SKM-1 treated with dmso at 0.1 percent for 144 hours (cell line): Measurements from ENCODE around the gene NFATC1.

Source experiments
- DNase-seq: peaks from one replicate; lab custom pipeline; 2025; ENCODE audit not compliant: unreplicated experiment; lab: John Stamatoyannopoulos, UW

NFATC1 gene

DNA sequence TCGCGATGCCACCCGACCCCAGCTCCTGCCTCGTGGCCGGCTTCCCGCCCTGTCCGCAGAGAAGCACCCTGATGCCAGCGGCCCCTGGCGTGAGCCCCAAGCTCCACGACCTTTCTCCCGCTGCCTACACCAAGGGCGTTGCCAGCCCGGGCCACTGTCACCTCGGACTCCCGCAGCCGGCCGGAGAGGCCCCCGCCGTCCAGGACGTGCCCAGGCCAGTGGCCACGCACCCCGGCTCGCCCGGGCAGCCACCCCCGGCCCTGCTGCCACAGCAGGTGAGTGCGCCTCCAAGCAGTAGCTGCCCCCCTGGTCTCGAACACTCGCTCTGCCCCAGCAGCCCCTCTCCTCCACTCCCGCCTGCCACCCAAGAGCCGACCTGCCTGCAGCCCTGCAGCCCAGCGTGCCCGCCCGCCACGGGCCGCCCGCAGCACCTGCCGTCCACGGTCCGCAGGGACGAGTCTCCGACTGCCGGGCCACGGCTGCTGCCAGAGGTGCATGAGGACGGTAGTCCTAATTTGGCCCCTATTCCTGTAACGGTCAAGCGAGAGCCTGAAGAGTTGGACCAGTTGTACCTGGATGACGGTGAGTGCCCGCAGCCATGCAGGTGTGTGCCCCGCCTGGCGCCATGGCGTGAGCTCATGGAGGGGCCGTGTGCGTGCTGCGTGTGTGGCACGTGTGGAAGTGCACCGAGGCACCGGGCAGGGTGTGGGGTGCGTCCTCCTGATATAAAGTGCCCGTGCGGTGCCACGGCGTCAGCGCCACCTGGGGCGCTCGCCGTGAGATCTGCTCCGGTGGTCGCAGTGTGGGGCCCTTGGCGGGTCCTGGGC, 90.8 kb downstream of the NFATC1 start:
- DNase-seq = no peak

DNA sequence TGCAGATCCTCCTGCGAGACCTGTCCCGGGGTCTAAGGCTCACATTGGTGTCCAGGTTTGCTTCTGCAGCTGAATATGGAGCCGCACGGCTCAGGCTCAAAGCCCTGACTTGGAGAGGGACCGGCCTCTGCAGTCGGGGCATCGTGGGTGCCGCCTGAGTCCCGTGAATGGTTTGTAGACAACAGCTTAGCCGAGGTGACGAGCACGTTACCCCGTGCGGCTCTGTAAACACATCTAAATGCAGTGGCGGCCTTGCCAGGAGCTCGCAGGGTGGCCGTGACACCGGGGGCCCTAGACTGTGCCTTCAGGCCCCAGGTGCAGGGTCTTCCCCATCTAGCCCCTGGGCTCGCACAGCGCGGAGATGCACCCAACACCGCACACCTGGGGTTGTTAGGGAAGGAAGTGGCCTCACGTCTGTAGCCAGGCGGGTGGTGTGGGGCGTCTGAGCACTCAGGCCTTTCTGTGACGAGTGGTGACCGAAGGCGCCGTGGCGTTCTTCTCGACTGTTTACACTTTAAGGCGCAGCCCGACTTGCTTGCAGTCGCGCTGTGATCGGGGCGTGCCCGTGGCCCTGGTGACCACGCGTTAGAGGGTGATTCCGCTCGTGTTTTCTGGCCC, 91.6 kb downstream of the NFATC1 start:
- DNase-seq = no peak

DNA sequence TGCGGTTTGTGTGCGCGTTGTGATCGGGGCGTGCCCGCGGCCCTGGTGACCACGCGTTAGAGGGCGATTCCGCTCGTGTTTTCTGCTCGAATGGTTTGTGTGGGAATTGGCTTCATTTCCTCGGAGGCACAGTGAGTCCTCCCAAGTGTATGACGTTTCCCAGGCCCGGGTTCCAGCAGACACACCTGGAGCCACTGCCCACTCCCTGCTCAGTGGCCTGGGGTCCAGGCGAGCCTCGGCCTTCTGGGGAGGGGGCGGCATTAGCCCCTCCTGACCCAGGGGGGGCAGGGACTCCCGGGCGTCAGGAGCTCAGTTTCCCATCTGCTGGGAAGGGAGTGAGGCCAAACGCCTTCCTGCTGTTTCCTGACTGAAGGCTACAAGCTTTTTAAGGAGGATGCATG, 92.1 kb downstream of the NFATC1 start:
- no peak for DNase-seq

DNA sequence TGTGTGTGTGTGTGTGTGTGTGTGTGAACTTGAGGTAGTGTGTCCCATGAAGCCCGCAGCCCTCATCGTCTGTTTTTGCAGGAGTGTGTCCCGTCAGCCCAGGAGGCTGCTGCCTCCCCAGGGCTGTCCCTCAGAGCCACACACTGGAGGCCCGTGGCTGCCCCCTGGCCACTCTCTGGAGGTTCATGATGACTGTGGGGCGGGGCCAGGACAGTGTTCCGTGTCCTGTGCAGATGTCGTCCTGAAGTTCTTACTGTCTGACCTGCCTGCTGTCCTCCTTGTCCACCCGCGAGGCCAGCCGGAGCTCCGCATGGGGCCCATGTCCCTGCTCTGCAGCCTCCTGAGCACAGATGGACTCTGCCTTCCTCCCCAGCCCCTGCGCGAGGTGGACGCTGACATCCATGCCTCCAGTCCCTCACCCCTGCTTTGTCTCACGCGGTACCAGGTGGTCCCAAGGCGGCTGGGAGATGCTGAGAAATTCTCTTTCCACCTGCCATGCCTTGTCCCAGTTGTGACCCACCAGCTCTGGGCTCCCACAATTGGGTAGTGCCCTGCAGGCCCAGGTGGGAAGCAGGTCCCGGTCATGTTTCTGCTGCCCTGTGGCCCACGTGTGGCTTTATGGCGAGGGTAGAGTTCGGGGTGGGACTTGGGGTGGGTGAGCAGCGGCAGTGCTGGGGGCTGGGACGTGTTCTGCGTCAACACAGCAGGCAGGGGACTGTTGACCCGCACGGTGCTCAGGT, 92.8 kb downstream of the NFATC1 start:
- DNase-seq = no peak

DNA sequence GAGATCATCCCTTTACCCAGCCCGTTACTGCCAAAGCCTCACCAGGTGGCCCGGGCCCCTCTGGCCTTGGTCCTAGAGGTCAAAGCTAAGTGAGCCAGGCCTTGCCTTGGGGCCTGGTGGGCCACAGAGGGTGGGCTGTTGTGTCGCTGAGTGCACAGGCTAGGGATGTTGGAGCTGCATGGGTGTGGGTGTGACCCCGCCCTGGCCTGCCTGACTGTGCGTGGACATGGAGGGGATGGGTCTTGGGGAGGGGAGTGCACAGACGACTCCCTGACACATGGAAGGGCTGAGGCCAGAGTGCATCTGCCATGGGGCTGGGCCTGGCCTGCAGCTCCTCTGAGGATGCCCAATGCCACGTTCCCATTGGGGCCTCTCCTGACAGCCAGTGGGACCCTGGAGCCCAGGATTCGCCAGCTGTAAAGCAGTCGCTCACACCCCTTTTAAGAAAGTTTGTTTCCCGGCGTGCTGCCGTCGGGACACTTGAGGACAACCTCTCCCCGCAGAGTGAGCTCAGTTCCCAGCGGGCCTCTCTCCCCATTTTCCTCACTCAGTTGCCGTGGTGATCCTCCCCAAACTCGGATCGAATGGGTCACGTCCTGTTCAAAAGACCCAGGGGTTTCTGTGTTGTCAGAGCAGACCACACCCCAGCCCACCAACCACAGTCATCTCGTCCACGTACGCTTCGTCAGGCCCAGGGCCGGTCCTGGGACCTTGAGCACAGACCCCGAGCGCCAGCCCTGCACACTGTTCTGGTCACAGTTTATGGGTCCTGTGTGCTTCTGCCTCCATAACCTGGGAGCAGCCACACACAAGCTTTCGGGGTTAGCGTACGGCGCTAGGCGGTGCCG, 93.5 kb downstream of the NFATC1 start:
- DNase-seq = no peak

DNA sequence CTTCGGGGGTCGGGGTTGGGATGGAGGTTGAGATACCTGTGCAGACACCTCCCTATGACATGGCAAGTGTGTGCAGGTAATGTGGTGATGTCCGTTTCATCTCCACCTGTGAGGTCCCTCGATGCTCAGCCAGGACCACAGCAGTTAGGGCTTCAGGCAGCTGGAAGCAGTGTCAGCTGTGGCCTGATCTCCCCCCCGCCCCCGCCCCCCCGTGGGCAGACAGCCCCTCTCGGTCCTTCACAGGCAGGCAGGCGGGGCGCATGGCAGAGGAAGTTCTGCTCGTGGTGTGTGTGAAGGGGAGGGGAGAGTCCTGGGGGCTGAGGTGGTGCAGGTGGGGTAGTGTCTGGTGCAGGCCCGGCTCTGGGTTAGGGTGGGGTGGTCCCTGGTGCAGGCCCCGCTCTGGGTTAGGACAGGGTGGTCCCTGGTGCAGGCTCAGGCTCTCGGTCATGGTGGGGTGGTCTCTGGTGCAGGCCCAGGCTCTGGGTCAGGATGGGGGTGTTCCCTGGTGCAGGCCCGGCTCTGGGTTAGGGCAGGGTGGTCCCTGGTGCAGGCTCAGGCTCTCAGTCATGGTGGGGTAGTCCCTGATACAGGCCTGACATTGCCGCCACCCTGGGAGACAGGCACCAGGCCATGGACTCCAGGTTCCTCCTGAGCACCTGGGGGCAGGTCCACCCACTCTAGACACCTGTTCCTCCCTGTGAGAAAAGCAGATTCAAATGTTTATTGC, 94.3 kb downstream of the NFATC1 start:
- no peak for DNase-seq

DNA sequence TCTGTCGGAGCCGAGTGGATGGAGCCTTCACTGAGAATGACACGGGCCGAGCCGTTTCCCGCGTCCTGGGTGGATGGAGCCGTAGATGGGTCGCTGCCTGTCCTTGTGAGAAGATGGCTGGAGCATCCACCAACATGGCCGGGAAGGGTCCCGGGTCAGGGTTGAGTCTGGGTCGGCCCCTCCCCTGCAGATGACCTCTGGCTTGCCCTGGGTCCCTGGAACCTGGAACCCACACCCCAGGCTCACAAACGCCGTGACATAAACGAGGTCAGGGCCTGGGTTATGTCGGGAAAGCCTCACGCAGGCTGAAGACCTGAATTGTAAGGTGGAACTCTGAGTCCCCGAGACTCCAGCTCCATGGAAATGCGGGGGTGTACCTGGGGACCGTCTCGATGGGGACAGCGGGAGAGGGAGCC, 94.9 kb downstream of the NFATC1 start:
- DNase-seq = no peak

DNA sequence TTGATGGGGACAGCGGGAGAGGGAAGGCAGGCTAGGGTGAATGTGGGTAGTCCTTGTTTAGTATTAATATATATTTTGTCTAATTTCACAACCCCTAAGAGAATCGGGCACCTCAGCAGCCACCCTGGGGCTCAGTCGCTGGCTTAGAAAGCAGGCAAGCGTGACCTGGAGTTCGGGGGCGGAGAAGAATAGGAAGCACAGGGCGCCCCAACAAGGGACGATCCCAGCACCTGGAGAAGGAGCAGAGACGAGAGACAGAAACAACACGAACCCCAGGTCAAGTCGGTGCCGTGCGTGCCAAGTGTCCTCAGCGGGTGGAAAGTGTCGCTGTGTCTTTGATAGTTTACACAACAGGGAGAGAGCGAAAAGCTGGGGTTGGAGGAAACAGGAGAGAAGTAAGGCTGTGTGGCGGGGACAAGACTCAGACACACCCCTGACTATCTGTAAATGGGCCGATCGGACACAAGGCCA, 95.4 kb downstream of the NFATC1 start:
- DNase-seq = no peak

DNA sequence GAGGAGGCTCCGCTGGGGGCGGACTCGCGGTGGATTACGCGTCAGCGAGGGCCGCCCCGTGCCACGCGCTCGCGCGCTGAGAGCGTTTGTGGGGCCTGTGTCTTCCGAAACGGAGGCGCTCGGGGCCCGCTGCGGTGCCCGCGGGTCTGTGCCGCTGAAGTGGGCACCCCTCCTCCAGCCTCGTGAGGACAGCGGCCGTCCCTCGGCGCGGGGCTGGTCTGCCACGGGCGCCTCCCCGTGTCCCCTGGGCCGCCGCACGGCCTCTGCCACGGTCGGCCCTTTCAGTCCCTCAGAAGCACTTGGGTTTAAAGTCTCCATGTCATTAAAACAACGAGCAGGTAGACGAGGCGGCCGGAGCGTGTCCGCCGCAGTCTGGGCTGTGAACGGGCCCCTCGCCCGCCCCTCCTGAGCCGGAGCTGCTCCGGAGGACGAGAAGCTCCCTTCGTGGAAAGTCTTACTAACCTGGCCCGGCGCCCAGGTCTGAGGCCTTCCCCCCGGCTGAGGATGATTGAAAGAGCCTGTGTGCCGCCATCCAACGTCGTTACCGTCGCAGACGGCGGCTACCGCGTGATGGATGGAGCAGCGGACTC, 97.6 kb downstream of the NFATC1 start:
- DNase-seq = no peak

DNA sequence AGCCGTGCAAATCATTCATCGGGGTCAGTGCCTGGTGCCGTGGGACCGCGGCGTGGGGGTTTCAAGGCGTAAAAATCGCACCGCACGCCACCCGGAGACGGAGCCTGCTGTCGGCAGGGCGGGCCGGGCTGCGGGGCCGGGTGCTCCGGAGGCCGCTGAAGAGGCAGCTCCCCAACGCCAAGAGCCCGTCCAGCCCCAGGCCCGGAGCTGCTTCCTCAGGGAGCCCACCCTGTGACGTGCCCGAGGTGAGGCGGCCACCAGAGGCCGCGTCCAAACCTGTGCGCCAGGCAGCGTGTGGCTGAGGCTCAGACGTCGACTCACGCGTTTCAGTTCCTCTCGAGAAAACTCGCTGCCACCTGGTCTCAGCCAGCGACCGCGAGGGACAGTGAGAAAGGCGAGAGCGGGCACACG, 98.1 kb downstream of the NFATC1 start:
- no peak for DNase-seq

DNA sequence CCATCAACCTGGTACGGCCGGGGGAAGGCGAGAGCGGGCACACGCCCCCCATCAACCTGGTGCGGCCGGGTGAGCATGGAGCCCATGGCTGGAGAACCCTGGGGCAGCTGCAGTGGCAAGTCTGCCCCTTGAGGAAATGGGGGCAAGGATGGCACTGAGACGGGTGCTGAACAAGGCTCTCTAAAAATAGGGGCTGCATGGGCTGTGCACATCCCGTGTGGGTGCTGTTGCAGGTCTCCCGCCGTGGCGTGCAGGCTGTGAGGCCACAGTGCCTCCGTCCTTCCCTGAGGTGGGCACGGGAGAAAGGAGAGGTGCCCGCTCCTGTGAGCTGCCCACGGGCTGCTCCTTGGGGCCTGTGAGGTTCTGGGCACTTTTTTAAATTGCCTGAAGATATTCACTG, 99.2 kb downstream of the NFATC1 start:
- DNase-seq = no peak

DNA sequence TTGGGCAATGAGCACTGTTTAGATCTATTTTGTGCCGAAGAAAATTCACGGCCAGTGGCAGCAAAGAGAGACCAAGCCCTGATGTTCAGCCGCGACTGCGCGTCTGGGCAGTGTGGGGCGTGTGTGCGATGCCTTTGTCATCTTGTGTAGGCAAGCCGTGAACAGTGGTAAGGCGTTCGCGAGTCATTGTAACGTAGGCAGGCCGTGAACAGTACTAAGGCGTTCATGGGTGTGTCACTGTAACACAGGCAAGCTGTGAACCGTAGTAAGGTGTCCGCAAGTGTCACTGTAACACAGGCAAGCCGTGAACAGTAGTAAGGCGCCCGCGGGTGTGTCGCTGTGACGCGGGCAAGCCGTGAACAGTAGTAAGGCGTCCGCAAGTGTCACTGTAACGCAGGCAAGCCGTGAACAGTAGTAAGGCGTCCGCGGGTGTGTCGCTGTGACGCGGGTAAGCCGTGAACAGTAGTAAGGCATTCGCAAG, 99.9 kb downstream of the NFATC1 start:
- DNase-seq = no peak

DNA sequence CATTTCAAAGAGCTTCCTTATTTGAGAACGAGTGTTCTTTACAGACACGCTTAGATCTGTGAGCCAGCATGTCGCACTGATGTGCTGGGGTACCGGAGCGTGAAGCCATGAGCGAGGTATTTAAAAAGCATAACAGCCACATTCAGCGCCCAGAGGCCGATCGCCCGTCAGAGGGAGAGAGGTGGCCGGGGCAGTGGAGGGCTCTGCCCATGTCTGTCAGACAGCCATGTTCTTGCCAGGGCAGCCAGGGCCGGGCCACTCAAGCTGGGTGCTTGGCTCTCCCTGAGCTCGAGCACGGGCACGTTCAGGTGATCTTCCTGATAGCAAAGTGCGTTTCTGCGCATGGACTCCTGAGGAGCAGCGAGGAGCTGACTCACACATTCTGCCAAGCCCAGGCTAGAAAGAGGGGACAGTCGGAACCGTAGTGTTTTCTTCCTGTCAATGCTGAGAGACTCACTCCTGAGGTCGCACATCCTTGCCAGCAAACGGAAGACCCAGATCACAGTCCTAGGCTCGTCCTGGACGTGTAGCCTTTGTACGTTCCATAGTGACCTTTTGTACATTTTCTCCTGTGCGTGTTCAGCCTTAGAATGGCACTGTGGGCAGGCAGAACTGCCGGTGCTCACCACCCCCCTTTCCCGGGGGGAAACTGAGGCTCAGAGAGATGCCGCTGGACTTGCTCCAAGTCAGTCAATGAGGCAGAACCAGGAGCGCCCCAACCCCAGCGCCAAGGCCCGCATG, 100.7 kb downstream of the NFATC1 start:
- DNase-seq = no peak

DNA sequence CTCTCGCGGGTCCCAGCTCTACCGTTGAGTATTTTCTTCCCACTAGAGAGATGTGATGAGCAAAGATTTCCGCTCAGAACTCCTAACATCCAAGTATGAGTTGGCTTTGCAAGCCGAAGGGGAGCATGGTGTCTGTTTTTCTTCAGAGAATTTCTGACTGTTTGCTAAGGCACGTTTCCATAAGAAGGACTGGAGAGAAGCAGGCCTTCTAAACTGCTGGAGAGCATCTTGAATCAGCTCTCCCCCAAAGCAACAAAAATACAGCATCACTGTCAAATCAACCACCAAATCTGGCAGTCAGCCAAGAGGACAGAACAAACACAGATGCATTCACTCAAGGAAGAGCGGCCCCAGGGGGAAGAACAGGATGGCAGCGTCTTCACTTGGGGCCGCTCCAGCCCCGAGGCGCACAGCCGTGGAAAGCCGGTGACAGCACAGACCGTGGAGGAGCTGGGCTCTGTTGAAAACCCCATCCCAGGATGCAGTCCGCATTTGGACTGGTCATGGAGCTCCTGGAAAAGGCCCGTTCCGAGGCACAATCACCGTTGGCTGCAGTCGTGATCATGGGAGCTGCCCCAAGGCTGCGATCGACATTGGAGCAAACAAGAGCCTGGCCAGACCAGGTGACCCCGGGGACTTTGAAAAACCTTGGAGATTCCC, 101.4 kb downstream of the NFATC1 start:
- DNase-seq = no peak

DNA sequence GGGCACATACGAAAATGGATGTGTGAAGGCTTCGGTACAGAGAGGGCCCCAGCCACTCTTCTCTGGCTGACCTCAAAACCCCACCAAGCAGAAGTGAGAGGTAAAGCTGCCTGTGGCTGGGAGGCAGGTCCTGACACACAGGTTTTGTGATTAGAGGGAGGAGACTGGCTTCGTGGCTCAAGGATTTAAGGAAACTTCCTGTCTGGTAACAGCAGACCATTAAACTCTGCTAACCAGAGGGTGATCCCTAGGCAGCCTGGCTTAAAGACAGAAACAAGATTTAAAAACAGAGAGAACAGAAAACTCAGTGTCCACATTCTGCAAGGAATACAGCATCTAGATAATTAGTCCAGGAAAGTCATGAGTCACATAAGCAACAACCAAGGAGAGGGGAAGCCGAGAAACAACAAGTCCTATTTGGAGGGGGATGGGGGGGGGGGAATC, 101.9 kb downstream of the NFATC1 start:
- DNase-seq = no peak

DNA sequence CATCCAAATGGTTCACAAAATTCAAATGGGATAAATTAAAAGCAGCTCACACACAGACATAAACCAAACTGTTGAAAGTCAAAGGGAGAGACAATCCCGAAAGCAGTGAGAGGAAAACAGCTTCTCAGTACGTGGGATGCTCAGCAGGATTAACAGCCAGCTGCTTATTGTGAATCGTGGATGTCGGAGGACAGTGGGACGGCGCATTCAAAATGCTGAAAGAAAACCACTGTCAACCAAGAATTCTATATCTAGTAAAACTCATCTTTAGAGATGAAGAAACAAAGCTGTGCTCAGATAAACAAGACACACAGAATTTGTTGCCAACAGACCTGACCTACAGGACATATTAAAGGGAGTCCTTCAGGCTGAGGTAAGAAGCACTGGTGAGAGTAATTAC, 102.9 kb downstream of the NFATC1 start:
- no peak for DNase-seq

DNA sequence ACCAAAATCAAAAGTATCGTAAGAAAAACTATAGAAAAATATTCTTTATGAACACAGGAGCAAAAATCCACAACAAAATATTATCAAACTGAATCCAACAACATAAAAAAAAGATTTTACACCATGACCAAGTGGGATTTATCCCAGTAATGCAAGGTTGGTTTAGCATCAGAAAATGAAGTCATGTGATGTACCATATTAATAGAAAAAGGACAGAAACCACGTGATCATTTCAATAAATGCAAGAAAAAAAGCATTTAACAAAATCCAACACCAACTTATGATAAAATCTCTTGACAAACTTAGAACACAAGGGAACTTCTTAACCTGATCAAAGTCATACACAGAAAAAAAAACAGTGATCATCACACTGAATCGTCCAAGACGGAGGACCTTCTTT, 105.3 kb downstream of the NFATC1 start:
- DNase-seq = no peak

DNA sequence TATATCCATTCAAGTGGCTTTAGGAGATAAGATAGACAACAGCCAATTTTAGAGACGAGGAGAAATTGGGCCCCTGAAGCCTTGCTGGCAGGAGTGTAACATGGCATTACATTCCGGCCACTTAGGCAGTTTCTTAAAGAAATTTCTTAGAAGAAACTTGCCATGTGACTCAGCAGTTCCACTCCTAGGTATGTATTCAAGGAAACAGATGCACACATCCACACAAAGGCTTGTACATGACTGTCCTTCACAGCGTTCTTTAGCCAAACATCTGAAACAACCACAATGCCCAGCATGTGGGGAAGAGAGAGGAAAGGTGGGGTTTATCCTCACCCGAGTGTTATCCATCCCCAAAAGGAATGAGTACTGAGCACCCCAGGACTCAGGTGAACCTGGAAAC, 107.1 kb downstream of the NFATC1 start:
- DNase-seq = no peak

DNA sequence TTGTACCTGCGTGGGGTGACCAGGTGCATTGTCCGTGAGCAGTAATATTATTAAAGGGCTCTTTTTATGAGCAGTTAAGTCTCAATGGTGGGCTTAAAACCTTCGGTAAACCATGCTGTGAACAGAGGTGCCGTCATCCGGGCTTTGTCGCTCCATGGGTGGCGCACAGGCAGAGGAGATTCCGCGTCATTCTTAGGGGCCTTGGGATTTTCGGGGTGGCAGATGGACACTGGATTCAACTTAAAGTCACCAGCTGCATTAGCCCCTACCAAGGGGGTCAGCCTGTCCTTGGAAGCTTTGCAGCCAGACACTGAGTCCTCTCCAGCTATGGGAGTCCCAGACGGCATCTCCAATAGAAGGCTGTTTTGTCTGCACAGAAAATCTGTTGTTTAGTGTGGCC, 107.7 kb downstream of the NFATC1 start:
- no peak for DNase-seq
